Measurements from ENCODE around the gene DEFB118.

DNA sequence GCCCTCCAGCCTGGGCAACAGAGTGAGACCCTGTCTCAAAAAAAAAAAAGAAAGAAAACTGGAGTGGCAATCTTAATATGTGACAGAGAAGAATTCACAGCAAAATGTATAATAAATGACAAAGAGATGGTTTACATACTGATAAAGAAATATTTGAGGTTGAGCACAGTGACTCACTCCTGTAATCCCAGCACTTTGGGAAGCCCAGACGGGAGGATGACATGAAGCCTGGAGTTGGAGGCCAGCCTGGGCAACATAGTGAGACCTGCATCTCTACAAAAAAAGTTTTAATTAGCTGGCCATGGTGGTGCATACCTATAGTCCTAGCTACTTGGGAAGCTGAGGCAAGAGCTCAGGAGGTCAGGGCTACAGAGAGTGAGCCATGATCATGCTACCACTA is 12.4 kb upstream of the DEFB118 start:
- TF ChIP-seq ATF1 (CRISPR knock-in tag; IDR thresholded peaks at IDR 0.05), result no peak
- no peak for TF ChIP-seq ATF1 (tag; IDR thresholded peaks at IDR 0.05)
- TF ChIP-seq ZFP36 (IDR thresholded peaks at IDR 0.05; ENCODE audit: low read depth, low read length, partially characterized antibody), result no peak
- TF ChIP-seq, protein P1, sequence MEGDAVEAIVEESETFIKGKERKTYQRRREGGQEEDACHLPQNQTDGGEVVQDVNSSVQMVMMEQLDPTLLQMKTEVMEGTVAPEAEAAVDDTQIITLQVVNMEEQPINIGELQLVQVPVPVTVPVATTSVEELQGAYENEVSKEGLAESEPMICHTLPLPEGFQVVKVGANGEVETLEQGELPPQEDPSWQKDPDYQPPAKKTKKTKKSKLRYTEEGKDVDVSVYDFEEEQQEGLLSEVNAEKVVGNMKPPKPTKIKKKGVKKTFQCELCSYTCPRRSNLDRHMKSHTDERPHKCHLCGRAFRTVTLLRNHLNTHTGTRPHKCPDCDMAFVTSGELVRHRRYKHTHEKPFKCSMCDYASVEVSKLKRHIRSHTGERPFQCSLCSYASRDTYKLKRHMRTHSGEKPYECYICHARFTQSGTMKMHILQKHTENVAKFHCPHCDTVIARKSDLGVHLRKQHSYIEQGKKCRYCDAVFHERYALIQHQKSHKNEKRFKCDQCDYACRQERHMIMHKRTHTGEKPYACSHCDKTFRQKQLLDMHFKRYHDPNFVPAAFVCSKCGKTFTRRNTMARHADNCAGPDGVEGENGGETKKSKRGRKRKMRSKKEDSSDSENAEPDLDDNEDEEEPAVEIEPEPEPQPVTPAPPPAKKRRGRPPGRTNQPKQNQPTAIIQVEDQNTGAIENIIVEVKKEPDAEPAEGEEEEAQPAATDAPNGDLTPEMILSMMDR (IDR thresholded peaks at IDR 0.05 in 2 of 3, conservative IDR thresholded peaks at IDR 0.05 in 1 of 3; ENCODE audit: insufficient read depth in 2 of 3, low read depth in 1 of 3, low read length in 3 of 3), result no peak
- no peak for TF ChIP-seq HDAC1 (IDR thresholded peaks at IDR 0.05)
- TF ChIP-seq AFF4 (CRISPR knock-in tag; IDR thresholded peaks at IDR 0.05), result no peak
- no peak for TF ChIP-seq HNRNPUL1 (IDR thresholded peaks at IDR 0.05; ENCODE audit: low read length)

Measured in K562 (cell line).